Fibroblast of pulmonary artery (primary cell): ENCODE measurements around the gene EEA1.

ENCODE experiments used
- DNase-seq: peaks from one replicate; pipeline ENCODE4 v3.0.0-alpha.2; 2010; ENCODE audit warnings: low read depth
- H3K4me3 ChIP-seq: replicated peaks from 2 replicates; pipeline ENCODE4 v1.5.1; 2011; ENCODE audit warnings: low read depth, mild to moderate bottlenecking, control low read depth, low read length, moderate library complexity
- CTCF ChIP-seq: IDR thresholded peaks from 2 replicates; pipeline ENCODE4 v1.5.1; 2011; ENCODE audit warnings: mild to moderate bottlenecking, control low read depth, low read length, inconsistent platforms; ENCODE audit errors: missing control alignments

The EEA1 gene

DNA sequence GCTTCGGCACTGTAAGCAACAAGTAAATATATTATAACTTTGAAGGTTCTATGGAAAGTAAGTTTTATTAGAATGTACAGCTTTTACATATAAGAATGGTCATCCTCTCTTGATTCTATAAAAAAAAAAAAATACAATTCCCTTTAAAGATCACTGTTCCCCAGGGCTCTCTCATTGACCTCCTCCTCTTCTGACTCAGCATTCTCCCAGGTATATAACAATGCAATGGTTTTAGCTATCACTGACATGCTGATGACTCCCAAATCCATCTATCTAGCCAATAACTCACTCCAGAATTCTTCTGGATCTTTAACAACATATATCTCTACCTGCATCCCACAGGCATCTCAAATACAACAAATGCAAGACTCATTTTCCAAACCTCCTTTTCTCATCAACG lies 62.7 kb downstream of the EEA1 start:
- H3K4me3 ChIP-seq = no peak overlapping the region
- no peak for DNase-seq
- no peak for TF ChIP-seq CTCF

- no peak for TF ChIP-seq CTCF
- DNase-seq = no peak
- no peak overlapping the region for H3K4me3 ChIP-seq
These were observed 65.8 kb downstream of the EEA1 start for GRCh38 chr12:92863251-92863650.

- peak; percentile 13 for DNase-seq
- TF ChIP-seq CTCF = no peak
- no peak overlapping the region for H3K4me3 ChIP-seq
These were observed 67.7 kb downstream of the EEA1 start for GRCh38 chr12:92861381-92861780.

GRCh38 chr12:92860521-92860920 lies 68.6 kb downstream of the EEA1 start:
- TF ChIP-seq CTCF = no peak
- no peak for DNase-seq
- H3K4me3 ChIP-seq = no peak overlapping the region

DNA sequence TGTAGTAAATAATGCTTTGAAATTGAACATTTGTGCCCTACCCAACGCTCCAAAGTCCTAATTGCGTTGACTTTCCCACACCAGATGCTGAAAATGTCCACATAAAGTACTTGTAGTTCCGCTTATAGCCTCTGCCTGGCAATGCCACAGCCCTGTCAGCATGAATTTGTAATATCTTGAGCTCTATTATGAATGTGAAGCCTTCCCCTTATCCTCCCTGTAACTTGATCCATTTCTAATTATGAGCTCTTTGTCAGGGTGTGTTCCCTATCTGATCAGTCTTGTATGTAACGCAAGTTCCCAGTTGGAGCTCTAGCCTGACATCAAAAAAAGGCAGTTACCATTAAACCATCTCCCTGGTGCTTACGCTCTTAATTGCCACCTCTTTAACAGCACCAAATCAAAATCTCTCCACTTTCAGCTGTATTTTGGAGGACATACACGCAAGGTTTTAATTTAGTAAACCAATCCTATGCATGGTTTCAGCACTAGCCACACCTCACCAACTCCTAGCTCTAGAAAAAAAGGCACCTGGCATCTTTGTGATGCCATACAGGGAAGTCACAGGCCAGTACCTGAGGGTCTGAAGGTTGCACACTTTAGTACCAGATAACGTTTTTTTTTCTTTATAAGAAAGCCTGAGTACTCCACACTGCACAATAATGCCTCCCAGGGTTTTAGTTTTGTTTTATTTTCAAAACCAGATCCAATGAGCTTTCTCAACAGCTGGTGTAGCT lies 69.3 kb downstream of the EEA1 start:
- H3K4me3 ChIP-seq = no peak overlapping the region
- no peak for TF ChIP-seq CTCF
- DNase-seq = no peak

- TF ChIP-seq CTCF = no peak
- no peak for DNase-seq
- H3K4me3 ChIP-seq = no peak overlapping the region
These were observed 71.3 kb downstream of the EEA1 start for GRCh38 chr12:92857818-92858217.

DNA sequence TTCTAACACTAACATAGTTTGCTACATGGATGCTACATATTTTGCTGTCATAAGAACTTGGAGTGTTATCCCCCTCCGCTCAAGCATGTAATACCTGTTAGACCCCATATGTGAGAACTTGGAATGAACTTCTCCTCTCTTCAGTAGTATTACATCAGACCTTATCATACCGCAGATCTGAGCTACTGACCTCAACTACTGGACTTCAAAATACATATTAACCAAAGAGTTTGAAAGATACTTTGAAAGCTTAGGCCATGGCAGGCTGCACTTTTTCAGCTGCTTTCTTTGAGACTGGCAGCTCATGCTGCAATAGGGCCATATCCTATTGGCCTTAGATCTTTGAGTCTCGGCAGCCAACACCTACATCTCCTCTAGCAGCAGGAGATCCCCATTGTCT lies 74.8 kb downstream of the EEA1 start:
- no peak for DNase-seq
- no peak overlapping the region for H3K4me3 ChIP-seq
- TF ChIP-seq CTCF = no peak
